ENCODE results near the gene GPR152. TPM values are rescaled to one million over a fixed set of nuclear protein-coding genes. Genes with fewer than 3 reads are reported as not detected.
A peak's percentile ranks its signal among the peaks of the same experiment; 100 is the strongest.
"Not testable (repeated sequence)": the region's sequence is repeated elsewhere in the genome, so short reads cannot be mapped to it uniquely, and the experiment has no call there.

The GPR152 gene
- total RNA-seq, 1 donor: not detected

DNA sequence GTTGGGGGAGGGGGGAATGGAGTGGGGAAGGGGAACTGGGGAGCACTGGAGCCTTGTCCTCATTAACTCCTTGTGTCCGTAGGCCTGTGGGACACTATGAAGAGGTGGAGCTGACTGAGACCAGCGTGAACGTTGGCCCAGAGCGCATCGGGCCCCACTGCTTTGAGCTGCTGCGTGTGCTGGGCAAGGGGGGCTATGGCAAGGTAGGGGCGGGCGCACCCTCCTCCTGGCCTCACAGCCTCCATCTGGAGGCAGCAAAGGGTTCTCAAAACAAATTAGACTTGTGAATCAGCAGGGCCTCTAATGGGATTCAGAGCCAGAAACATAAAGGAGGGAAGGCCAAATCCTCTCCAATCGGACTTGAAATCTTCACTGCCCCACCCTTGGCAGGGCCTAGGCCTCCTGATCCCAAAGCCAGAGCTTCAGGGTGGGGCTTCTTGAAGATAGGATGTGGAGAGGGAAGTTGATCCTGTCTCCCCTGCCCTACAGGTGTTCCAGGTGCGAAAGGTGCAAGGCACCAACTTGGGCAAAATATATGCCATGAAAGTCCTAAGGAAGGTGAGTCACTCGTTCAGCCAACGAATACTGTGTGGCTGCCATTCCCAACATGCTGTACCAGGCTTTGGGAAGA, 23.4 kb downstream of the GPR152 start:
- Histone ChIP-seq H3K79me2 (ENCODE audit: insufficient read depth, low read length) (peaks cover 25% of the 10 kb centered on the region), H3K9me3 (ENCODE audit: low read depth, low read length) (no peaks in the 10 kb centered on the region), H3K4me2 (ENCODE audit: insufficient read depth, low read length) (peak overlapping the region; percentile 87), H2AFZ (ENCODE audit: low read length) (no peak overlapping the region), H3K36me3 (ENCODE audit: insufficient read depth, low read length) (peaks cover 34% of the 10 kb centered on the region), H3K27me3 (ENCODE audit: insufficient read depth, low read length) (no peaks in the 10 kb centered on the region), H4K20me1 (ENCODE audit: insufficient read depth, low read length) (no peaks in the 10 kb centered on the region), H3K27ac (ENCODE audit: low read depth, low read length) (peak overlapping the region; percentile 84), H3K4me1 (ENCODE audit: insufficient read depth, low read length) (peaks cover 12% of the 10 kb centered on the region), H3K4me3 (ENCODE audit: insufficient read depth, low read length) (peak overlapping the region; percentile 79)
- TF ChIP-seq, protein P1, sequence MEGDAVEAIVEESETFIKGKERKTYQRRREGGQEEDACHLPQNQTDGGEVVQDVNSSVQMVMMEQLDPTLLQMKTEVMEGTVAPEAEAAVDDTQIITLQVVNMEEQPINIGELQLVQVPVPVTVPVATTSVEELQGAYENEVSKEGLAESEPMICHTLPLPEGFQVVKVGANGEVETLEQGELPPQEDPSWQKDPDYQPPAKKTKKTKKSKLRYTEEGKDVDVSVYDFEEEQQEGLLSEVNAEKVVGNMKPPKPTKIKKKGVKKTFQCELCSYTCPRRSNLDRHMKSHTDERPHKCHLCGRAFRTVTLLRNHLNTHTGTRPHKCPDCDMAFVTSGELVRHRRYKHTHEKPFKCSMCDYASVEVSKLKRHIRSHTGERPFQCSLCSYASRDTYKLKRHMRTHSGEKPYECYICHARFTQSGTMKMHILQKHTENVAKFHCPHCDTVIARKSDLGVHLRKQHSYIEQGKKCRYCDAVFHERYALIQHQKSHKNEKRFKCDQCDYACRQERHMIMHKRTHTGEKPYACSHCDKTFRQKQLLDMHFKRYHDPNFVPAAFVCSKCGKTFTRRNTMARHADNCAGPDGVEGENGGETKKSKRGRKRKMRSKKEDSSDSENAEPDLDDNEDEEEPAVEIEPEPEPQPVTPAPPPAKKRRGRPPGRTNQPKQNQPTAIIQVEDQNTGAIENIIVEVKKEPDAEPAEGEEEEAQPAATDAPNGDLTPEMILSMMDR (IDR thresholded peaks at IDR 0.05; ENCODE audit: extremely low read depth, low read depth, low read length): no peak
- DNase-seq (ENCODE audit: insufficient read length, low spot score, missing footprints): no peak

DNA sequence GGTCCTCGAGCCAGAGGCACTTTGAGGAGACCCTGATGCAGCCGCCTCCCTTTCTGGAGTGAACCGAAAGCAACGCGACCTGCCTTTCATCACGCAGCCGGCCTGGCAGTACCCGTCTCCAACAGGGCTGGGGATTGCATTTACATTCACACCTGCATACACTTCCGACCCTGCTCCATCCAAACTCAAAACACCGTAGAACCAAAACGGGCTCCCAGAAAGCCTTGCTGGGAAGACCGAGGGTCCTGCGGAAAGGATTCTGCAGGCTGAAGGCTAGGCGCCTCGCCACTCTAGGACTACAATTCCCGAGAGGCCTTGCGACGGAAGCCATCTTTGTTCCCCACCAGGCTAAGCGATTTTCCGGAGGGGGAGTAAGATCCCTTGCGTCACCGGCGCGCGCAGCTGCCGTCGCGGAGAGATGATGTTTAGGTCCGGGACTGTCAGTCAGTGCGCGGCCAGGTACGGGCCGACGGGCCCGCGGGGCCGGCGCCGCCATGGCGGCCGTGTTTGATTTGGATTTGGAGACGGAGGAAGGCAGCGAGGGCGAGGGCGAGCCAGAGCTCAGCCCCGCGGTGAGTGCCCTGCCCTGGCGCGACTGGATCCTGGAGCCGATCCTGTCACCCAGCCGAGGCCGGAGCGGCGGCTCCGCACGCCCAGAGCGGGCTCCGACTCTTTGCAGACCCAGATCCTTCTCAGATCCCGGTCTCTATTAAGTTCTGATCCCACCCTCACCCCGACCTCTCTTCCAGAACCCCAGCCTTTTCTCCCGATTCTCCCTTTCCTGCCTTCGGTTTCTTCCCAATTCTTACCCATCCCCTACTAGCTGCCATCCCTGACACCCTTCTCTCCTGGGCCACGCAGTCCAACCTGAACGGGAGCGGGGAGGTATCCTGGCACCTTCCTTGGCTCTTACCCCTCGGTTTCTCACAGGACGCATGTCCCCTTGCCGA, 24.2 kb downstream of the GPR152 start, which contains the start of gene RPS6KB2:
TSS of gene RPS6KB2 (plus strand) at position 443 of the 950 bp plus-strand sequence. CDS start at position 495, 52 bp downstream.
- peak within 1 kb of the TSS; percentile 90 for H2AFZ ChIP-seq (ENCODE audit: low read length)
- peak; percentile 100 for DNase-seq (ENCODE audit: insufficient read length, low spot score, missing footprints)
- TF ChIP-seq, protein P1 (IDR thresholded peaks at IDR 0.05; ENCODE audit: extremely low read depth, low read depth, low read length): no peak
- peak within 1 kb of the TSS; percentile 84 for H3K27ac ChIP-seq (ENCODE audit: low read depth, low read length)
- peaks cover 25% of the 10 kb centered on the region for H3K79me2 ChIP-seq (ENCODE audit: insufficient read depth, low read length)
- peaks cover 12% of the 10 kb centered on the region for H3K4me1 ChIP-seq (ENCODE audit: insufficient read depth, low read length)
- H3K27me3 ChIP-seq (ENCODE audit: insufficient read depth, low read length): no peaks in the 10 kb centered on the region
- H3K4me2 ChIP-seq (ENCODE audit: insufficient read depth, low read length): peak within 1 kb of the TSS; percentile 87
- H3K36me3 ChIP-seq (ENCODE audit: insufficient read depth, low read length): peaks cover 31% of the 10 kb centered on the region
- no peaks in the 10 kb centered on the region for H3K9me3 ChIP-seq (ENCODE audit: low read depth, low read length)
- H3K4me3 ChIP-seq (ENCODE audit: insufficient read depth, low read length): peak within 1 kb of the TSS; percentile 79
- H4K20me1 ChIP-seq (ENCODE audit: insufficient read depth, low read length): no peaks in the 10 kb centered on the region

DNA sequence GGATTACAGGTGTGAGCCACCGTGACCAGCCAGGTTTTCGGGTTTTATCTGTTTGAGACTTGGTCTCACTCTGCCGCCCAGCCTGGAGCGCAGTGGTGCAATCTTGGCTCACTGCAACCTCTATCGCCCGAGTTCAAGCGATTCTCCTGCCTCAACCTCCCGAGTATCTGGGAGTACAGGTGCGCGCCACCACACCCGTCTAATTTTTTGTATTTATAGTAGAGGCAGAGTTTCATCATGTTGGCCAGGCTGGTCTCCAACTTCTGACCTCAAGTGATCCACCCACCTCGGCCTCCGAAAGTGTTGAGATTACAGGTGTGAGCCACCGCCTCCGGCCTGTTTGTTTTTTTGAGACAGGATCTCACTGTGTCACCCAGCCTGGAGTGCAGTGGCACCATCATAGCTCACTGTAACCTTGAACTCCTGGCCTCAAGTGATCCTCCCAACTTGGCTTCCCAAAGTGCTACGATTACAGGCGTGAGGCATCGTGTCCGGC, 25.1 kb downstream of the GPR152 start:
- Histone ChIP-seq H3K79me2 (ENCODE audit: insufficient read depth, low read length) (peaks cover 25% of the 10 kb centered on the region), H3K27ac (ENCODE audit: low read depth, low read length) (peak overlapping the region; percentile 84), H3K36me3 (ENCODE audit: insufficient read depth, low read length) (peaks cover 23% of the 10 kb centered on the region), H3K4me3 (ENCODE audit: insufficient read depth, low read length) (peak overlapping the region; percentile 79), H3K4me1 (ENCODE audit: insufficient read depth, low read length) (peaks cover 12% of the 10 kb centered on the region), H3K4me2 (ENCODE audit: insufficient read depth, low read length) (peak overlapping the region; percentile 87), H2AFZ (ENCODE audit: low read length) (peak overlapping the region; percentile 90)
- not testable (repeated sequence) for DNase-seq (ENCODE audit: insufficient read length, low spot score, missing footprints); H4K20me1 ChIP-seq (ENCODE audit: insufficient read depth, low read length); H3K27me3 ChIP-seq (ENCODE audit: insufficient read depth, low read length); H3K9me3 ChIP-seq (ENCODE audit: low read depth, low read length)

DNA sequence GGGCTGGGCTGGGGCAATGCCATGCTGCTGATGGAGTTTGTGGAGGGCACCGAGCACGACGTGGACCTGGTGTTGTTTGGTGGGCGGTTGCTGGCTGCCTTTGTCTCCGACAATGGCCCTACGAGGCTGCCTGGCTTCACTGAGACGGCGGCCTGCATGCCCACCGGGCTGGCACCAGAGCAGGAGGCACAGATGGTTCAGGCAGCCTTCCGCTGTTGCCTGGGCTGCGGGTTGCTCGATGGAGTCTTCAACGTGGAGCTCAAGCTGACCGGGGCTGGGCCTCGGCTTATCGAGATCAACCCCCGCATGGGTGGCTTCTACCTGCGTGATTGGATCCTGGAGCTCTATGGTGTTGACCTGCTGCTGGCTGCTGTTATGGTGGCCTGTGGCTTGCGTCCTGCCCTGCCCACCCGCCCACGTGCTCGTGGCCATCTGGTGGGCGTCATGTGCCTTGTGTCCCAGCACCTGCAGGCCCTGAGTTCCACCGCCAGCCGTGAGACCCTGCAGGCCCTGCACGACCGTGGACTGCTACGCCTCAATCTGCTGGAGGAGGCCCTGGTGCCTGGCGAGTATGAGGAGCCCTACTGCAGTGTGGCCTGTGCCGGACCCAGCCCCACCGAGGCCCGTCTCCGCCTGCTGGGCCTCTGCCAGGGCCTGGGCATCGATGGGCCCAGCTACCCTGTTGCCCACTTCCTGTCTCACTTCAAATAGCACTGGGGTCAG, 28.5 kb downstream of the GPR152 start:
- no peak overlapping the region for H3K27ac ChIP-seq (ENCODE audit: low read depth, low read length)
- H3K4me2 ChIP-seq (ENCODE audit: insufficient read depth, low read length): no peak overlapping the region
- peaks cover 7% of the 10 kb centered on the region for H3K4me1 ChIP-seq (ENCODE audit: insufficient read depth, low read length)
- TF ChIP-seq, protein P1 (IDR thresholded peaks at IDR 0.05; ENCODE audit: extremely low read depth, low read depth, low read length): no peak
- H3K36me3 ChIP-seq (ENCODE audit: insufficient read depth, low read length): no peaks in the 10 kb centered on the region
- H2AFZ ChIP-seq (ENCODE audit: low read length): no peak overlapping the region
- H4K20me1 ChIP-seq (ENCODE audit: insufficient read depth, low read length): no peaks in the 10 kb centered on the region
- no peak for DNase-seq (ENCODE audit: insufficient read length, low spot score, missing footprints)
- H3K4me3 ChIP-seq (ENCODE audit: insufficient read depth, low read length): no peak overlapping the region
- no peaks in the 10 kb centered on the region for H3K9me3 ChIP-seq (ENCODE audit: low read depth, low read length)
- peaks cover 8% of the 10 kb centered on the region for H3K79me2 ChIP-seq (ENCODE audit: insufficient read depth, low read length)
- no peaks in the 10 kb centered on the region for H3K27me3 ChIP-seq (ENCODE audit: insufficient read depth, low read length)
